GM19455 (cell line): ENCODE results near the gene MACO1.
"Not testable (repeated sequence)": the region's sequence is repeated elsewhere in the genome, so short reads cannot be mapped to it uniquely, and the experiment has no call there.

Experiments used
- ATAC-seq: cut with Tn5 transposase; IDR thresholded peaks from one replicate; pipeline ENCODE4 v1.9.1; 2021; ENCODE audit not compliant: unreplicated experiment

The MACO1 gene

GRCh38 chr1:25450891-25451290 is 20.2 kb downstream of the MACO1 start:
- ATAC-seq: no peak

DNA sequence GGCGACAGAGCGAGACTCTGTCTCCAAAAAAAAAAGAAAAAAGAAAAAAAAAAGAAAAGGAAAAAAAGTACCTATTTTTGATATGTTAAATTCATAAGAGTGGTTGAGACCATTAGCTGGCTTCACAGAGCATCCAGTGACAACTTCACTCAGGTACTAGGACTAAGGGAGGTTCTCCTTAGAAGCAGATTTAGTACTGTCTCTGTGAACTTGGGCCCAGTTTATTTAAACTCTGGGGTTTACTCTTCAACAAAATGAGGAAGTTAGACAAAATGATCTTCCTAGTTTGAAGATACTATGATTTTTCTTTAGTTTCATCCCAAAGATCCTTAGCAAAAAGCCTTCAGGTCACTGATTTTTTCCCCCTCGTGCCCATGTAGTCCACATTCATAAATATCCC is 21.2 kb downstream of the MACO1 start:
- ATAC-seq: no peak

DNA sequence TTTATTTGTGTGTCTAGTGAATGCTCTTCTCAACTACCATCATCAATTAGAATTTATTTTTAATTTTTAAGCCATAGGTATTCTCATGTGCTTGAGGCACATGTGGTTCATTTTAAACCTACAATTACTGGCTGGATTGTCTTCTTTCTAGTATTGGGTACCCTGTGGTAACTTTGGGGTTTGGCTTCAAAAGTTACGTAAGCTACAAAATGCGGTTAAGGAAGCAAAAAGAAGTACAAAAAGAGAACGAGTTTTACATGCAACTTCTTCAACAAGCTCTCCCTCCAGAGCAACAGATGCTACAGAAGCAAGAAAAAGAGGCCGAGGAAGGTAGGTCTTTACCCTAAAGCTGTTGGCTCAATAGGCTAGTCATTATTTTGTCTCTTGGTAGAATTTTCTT is 25.8 kb downstream of the MACO1 start:
- no peak for ATAC-seq

- ATAC-seq: no peak
Observed at GRCh38 chr1:25458541-25459298, 28.0 kb downstream of the MACO1 start.

- ATAC-seq: no peak
Observed at GRCh38 chr1:25460020-25460419, 29.3 kb downstream of the MACO1 start.

DNA sequence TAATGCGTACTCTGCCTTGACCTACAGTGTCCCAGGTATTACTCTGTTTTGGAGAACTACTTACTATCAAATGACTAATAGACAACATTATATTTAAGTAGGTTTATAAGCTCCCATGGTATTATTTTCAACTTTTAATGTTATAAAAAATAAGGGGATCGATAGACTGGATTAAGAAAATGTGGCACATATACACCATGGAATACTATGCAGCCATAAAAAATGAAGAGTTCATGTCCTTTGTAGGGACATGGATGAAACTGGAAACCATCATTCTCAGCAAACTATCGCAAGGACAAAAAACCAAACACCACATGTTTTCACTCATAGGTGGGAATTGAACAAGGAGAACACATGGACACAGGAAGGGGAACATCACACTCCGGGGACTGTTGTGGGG is 30.1 kb downstream of the MACO1 start:
- ATAC-seq: not testable (repeated sequence)

GRCh38 chr1:25461849-25462248 is 31.2 kb downstream of the MACO1 start:
- ATAC-seq: no peak

- ATAC-seq: no peak
Observed at GRCh38 chr1:25462732-25463131, 32.0 kb downstream of the MACO1 start.

GRCh38 chr1:25467193-25467592 is 36.5 kb downstream of the MACO1 start:
- no peak for ATAC-seq

GRCh38 chr1:25467616-25468015 is 36.9 kb downstream of the MACO1 start:
- ATAC-seq: no peak

DNA sequence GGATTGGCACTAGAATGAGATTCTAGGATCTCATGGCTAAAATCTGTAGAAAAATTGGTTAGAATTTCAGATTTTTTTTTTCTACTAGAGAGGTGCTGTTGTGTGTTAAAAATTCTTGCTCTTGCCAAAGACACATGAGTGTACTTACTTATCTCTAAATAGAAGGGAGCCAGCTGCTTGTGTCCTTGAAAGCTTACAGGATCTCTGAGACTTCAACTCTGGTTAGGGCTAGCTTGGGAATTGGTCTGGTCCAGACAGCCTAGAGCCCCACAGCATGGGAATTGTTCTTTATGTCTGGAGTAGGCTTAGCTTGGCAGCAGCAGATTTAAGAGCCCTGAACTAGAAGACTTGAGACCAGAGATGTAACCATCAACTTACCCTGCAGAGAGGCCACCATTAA is 37.3 kb downstream of the MACO1 start:
- no peak for ATAC-seq

DNA sequence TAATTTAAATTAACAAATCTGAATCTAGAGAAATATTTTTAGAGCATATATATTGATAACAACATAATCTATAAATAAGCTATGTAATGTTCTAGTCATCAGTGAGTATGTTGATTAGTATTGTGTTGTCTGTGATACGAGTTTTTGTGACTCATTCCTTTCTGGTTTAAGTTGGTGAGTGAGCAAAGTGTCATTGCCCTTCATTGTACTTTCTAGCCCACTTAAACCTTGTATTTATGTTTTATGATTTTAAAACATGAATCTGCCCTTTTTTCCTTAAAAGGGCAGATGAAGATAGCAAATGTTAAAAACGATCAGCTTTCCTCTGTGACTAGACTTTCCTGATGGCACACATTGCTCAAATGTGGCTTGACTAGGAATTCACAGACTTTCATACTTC is 38.5 kb downstream of the MACO1 start:
- no peak for ATAC-seq

- no peak for ATAC-seq
Observed at GRCh38 chr1:25472471-25472870, 41.8 kb downstream of the MACO1 start.

GRCh38 chr1:25473653-25474225 is 43.0 kb downstream of the MACO1 start:
- ATAC-seq: no peak

- no peak for ATAC-seq
Observed at GRCh38 chr1:25474439-25475047, 43.8 kb downstream of the MACO1 start.

DNA sequence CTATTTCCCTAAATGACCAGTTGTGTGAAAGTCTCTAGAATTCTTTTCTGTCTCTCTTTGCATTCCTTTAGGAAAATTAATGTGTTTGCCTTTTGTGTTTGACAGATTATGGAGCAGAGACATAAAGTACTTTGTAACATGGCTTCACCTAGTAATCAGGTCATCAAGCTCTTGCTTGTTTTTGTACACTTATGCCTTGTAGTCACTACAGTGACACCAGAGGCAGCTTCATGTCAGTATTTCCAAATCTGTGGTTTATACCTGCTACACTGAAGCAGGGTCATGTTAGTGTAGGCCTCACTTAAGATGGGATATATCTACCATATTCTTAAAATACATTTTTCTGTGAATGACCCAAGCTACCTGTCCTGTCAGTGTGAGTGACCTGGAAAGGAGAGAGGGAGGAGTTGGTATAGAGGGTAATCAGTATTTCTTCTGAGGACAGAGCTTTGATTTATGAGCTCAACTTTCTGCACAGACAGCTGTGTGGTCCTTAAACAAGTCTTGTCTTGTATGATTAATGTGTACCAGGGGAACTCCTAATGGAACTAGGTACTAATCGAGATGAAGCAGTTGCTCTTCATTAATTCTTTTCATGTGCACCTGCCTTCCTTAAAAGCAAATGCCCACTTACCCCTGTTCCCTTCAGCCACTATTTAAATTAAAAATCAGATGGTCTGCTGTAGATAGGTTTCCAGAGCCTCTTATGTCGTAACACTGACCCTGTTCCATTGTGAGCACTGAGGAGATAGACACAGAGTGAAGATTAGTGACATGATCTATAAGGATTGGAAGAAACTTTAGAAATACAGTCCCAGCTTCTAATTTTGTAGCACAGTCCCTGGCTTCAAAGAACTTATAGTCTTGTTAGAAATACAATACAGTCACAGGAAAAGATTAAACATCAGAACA is 45.7 kb downstream of the MACO1 start:
- ATAC-seq: no peak

DNA sequence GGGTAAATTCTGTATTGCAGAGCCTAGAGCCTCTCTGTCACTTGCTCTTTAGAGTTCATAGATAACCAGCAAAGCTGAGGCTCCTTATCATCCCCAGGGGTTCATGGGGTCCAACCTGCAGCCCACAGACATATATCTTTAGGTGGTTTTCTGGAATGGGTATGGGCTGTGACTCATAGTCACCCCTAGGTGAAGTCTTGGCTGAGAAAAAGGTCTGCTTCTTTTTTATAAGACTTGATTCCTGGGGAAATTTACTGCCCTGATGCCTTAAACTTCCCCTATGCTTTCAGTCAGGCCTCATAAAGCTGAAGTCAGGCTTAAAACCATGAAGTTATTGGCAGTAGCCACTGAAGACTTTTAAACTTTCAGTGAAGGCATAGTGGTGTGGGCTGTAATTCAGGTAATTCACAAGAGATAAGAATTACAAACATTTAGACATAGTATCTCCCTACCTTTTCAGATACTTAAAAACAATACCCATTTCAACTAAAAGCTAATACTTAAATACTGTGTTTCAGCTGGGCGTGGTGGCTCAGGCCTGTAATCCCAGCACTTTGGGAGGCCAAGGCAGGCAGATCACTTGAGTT is 46.8 kb downstream of the MACO1 start:
- no peak for ATAC-seq

GRCh38 chr1:25478633-25479032 is 47.9 kb downstream of the MACO1 start:
- no peak for ATAC-seq

DNA sequence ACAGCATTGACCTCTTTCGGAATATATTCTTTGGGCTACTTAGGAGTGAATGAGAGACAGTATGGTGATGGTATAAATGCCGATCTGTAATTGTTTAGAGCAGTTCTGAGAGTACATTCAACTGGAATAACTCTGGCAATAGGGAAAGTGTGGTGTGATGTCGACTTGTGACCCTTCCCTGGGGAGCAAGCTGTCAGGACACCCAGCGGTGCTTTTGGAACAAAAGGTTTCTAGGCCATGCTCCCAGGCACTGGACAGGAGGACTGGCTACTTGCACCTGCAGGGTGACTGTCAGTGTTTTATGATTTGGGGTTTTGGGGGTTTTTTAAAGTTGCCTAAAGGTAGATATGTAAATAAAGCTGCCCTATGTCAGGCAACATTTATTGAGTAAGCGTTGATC is 50.9 kb downstream of the MACO1 start:
- no peak for ATAC-seq

DNA sequence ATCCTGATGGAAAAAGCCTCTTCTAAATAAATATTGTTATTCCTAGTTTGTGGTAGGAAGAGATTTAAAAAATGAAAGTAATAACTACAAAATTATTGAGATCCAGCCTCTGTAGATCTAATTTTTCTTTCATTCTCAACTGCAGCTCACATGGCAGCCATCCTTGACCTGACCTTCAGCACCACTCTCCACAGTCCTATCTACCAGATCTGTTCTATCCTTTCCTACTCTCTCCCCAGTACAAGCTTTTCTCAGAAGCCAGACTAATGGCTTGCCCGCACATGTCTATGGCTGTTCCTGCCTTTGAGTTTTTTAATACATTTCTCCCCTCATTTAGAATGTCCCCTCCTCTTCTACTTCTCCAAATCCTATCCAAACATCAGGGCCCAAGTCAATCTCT is 51.5 kb downstream of the MACO1 start:
- no peak for ATAC-seq

DNA sequence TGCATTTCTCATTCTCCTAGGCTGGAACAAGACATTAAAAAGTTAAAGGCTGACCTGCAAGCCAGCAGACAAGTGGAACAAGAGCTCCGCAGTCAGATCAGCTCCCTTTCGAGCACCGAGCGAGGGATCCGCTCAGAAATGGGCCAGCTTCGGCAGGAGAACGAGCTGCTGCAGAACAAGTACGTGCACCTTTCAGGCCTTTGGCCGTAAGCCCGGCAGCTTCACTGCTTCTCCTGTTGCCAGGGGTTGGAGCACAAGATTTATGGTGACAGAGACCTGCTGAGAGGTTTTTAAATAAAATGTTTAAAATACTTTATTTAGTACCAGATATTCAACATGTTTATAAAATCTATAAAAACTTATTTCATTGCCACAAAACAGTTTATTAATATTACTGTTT is 53.4 kb downstream of the MACO1 start:
- no peak for ATAC-seq
